B cell (primary cell): ENCODE results near the gene PPP4R1. TPM values are rescaled to one million over a fixed set of nuclear protein-coding genes. Genes with fewer than 3 reads are reported as not detected.

Source experiments
- ATAC-seq: fragments of 200-7000 bp; cut with Tn5 transposase; one replicate; pipeline ENCODE4 v1.10.0; 2021; ENCODE audit warnings: low read depth, mild to moderate bottlenecking, moderate number of reproducible peaks, moderate library complexity
- CTCF ChIA-PET: fragments of 350-600 bp; sonication (Branson Sonifier 250); formaldehyde crosslinking; loops from one replicate; lab custom pipeline; 2021; ENCODE audit warnings: antibody characterized with exemption, inconsistent platforms; lab: Charles Lee
- POLR2A ChIA-PET: fragments of 350-600 bp; sonication (Branson Sonifier 250); formaldehyde crosslinking; loops from one replicate; lab custom pipeline; 2021; ENCODE audit warnings: antibody characterized with exemption; lab: Charles Lee
- DNase-seq: peaks from one replicate; pipeline ENCODE4 v3.0.0; 2013
- H2AFZ ChIP-seq: 2 replicates; pipeline ENCODE4 v1.6.1; 2012; ENCODE audit warnings: mild to moderate bottlenecking, low read depth, low read length; ENCODE audit not compliant: insufficient read depth, poor library complexity, severe bottlenecking
- H3K27ac ChIP-seq, 2 donors: 1 replicate in 1 of 2; 2 replicates in 1 of 2; pipeline ENCODE4 v1.5.1; 2012 to 2013; ENCODE audit warnings: low read length in 2 of 2, mild to moderate bottlenecking in 2 of 2, moderate library complexity in 1 of 2
- H3K27me3 ChIP-seq, 4 experiments: fragments of 200-600 bp in 1 of 4; sonication (generic) in 1 of 4; replicated peaks in 1 of 4; 1 replicate in 2 of 4; 2 replicates in 2 of 4; pipeline versions ENCODE4 v1.6.1 to v1.7.0; 2013 to 2016; ENCODE audit warnings: low read length in 3 of 4, mild to moderate bottlenecking in 2 of 4, mixed read lengths in 1 of 4, moderate library complexity in 1 of 4; ENCODE audit not compliant: insufficient read depth in 4 of 4, control insufficient read depth in 3 of 4; ENCODE audit errors: control extremely low read depth in 1 of 4
- H3K36me3 ChIP-seq, 2 experiments: replicated peaks in 1 of 2; 1 replicate in 1 of 2; 2 replicates in 1 of 2; pipeline versions ENCODE4 v1.6.1 to v1.7.1; 2013; ENCODE audit warnings: low read length in 1 of 2; ENCODE audit not compliant: insufficient read depth in 2 of 2, control insufficient read depth in 1 of 2; ENCODE audit errors: control extremely low read depth in 1 of 2, extremely low read depth in 1 of 2
- H3K4me1 ChIP-seq, 2 donors: fragments of 200-600 bp in 1 of 2; sonication (generic) in 1 of 2; 1 replicate in 1 of 2; 2 replicates in 1 of 2; pipeline versions ENCODE4 v1.5.1 to v1.6.1; 2013 to 2017; ENCODE audit warnings: low read length in 2 of 2; ENCODE audit not compliant: control insufficient read depth in 2 of 2, insufficient read depth in 2 of 2
- H3K4me2 ChIP-seq: replicated peaks from 2 replicates; pipeline ENCODE3; 2012; ENCODE audit warnings: mild to moderate bottlenecking, low read depth, low read length; ENCODE audit not compliant: poor library complexity, severe bottlenecking
- H3K4me3 ChIP-seq, 5 experiments: fragments of 200-600 bp in 1 of 5; sonication (generic) in 1 of 5; 1 replicate in 3 of 5; 2 replicates in 2 of 5; pipeline versions ENCODE4 v1.5.1 to v1.7.0; 2011 to 2016; ENCODE audit warnings: low read length in 4 of 5, mild to moderate bottlenecking in 4 of 5, low read depth in 2 of 5, control low read depth in 1 of 5, moderate library complexity in 1 of 5; ENCODE audit not compliant: insufficient read depth in 1 of 5; ENCODE audit errors: control extremely low read depth in 1 of 5, extremely low read depth in 1 of 5
- H3K79me2 ChIP-seq: fragments of 200-600 bp; sonication (generic); one replicate; pipeline ENCODE4 v1.6.0; 2016; ENCODE audit warnings: low read length; ENCODE audit not compliant: control insufficient read depth, insufficient read depth
- H3K9ac ChIP-seq: fragments of 200-600 bp; sonication (generic); 2 replicates; pipeline ENCODE4 v1.6.1; 2017; ENCODE audit warnings: mild to moderate bottlenecking, low read length, moderate library complexity
- H3K9me3 ChIP-seq, 3 donors: one replicate each; pipeline versions ENCODE4 v1.6.1 to v1.7.1; 2013; ENCODE audit warnings: low read length in 2 of 3; ENCODE audit not compliant: control insufficient read depth in 2 of 3, insufficient read depth in 1 of 3; ENCODE audit errors: control extremely low read depth in 1 of 3
- H4K20me1 ChIP-seq: 2 replicates; pipeline ENCODE4 v1.6.0; 2012; ENCODE audit warnings: mild to moderate bottlenecking, low read length; ENCODE audit not compliant: insufficient read depth, control insufficient read depth, poor library complexity, severe bottlenecking
- H3K27ac Mint-ChIP-seq: one replicate; pipeline ENCODE4 v1.8.0; 2021; ENCODE audit warnings: mixed read lengths
- H3K27me3 Mint-ChIP-seq: one replicate; pipeline ENCODE4 v1.8.0; 2021; ENCODE audit warnings: mixed read lengths
- H3K4me1 Mint-ChIP-seq: one replicate; pipeline ENCODE4 v1.8.0; 2021; ENCODE audit warnings: mixed read lengths
- H3K4me3 Mint-ChIP-seq: one replicate; pipeline ENCODE4 v1.8.0; 2021; ENCODE audit warnings: mixed read lengths
- H3K9me3 Mint-ChIP-seq: one replicate; pipeline ENCODE4 v1.8.0; 2022; ENCODE audit warnings: mixed read lengths; ENCODE audit not compliant: insufficient read depth
- EZH2 ChIP-seq: IDR thresholded peaks from 2 replicates; pipeline ENCODE4 v1.6.1; 2012; ENCODE audit warnings: borderline replicate concordance, low read depth, mild to moderate bottlenecking, moderate library complexity, low read length; ENCODE audit not compliant: insufficient read depth, poor library complexity, severe bottlenecking
- WGBS: methylation state at CpG from one replicate; pipeline ENCODE4 v1.1.5; 2013; ENCODE audit warnings: missing lambda C conversion rate; ENCODE audit not compliant: insufficient coverage; 5-methylcytosine and 5-hydroxymethylcytosine counted together
- intact Hi-C: fragments of 100-400 bp; cut with micrococcal nuclease; formaldehyde crosslinking; loops from one replicate; pipeline ENCODE4 v1.10.0; 2022
- polyA plus RNA-seq: library from polyadenylated mRNA; depleted of rRNA; stranded (reverse); fragments of >200 nt; gene quantifications from 2 replicates; pipeline ENCODE4 v1.2.3, GENCODE V29; 2012
- total RNA-seq, 2 donors: library from RNA; stranded (reverse); fragments of 120-200 nt in 1 of 2; gene quantifications; 1 replicate in 1 of 2; 2 replicates in 1 of 2; pipeline versions ENCODE4 v1.2.3 to v1.2.4, GENCODE V29; 2013 to 2022
- TF ChIP-seq, protein P1 (sequence below): fragments of 200-600 bp; IDR thresholded peaks from one replicate; pipeline ENCODE4 v1.8.0; 2022; ENCODE audit warnings: antibody characterized with exemption, mild to moderate bottlenecking

PPP4R1 gene
- total and polyA plus RNA-seq, 2 donors (not counting 1 experiment from before 2014, with no cell fraction given): 33.4 to 57.1 TPM

GRCh38 chr18:9569178-9569577 lies 45.2 kb downstream of the PPP4R1 start:
- ChIA-PET POLR2A (no interaction called here), CTCF (no interaction called here)
- Histone ChIP-seq H3K27me3 (no peaks in the 10 kb centered on the region), H3K4me2 (no peak overlapping the region), H3K79me2 (no peaks in the 10 kb centered on the region), H3K36me3 (peaks cover 1 to 23% of the 10 kb centered on the region in 2 experiments), H3K27ac (no peak overlapping the region), H4K20me1 (no peaks in the 10 kb centered on the region), H3K9me3 (no peaks in the 10 kb centered on the region), H3K9ac (no peak overlapping the region), H2AFZ (no peak overlapping the region), H3K4me3 (no peak overlapping the region), H3K4me1 (no peaks in the 10 kb centered on the region)
- intact Hi-C loops: no loop called here
- H3K4me1 Mint-ChIP-seq: no peaks in the 10 kb centered on the region
- DNase-seq (no peak), ATAC-seq (no peak)
- no CpG with 5 or more reads among the region's 8 CpGs for WGBS
- no peaks in the 10 kb centered on the region for H3K9me3 Mint-ChIP-seq
- no peaks in the 10 kb centered on the region for H3K27me3 Mint-ChIP-seq
- no peak overlapping the region for H3K27ac Mint-ChIP-seq
- H3K4me3 Mint-ChIP-seq: no peak overlapping the region
- TF ChIP-seq EZH2: no peak
- TF ChIP-seq, protein P1, sequence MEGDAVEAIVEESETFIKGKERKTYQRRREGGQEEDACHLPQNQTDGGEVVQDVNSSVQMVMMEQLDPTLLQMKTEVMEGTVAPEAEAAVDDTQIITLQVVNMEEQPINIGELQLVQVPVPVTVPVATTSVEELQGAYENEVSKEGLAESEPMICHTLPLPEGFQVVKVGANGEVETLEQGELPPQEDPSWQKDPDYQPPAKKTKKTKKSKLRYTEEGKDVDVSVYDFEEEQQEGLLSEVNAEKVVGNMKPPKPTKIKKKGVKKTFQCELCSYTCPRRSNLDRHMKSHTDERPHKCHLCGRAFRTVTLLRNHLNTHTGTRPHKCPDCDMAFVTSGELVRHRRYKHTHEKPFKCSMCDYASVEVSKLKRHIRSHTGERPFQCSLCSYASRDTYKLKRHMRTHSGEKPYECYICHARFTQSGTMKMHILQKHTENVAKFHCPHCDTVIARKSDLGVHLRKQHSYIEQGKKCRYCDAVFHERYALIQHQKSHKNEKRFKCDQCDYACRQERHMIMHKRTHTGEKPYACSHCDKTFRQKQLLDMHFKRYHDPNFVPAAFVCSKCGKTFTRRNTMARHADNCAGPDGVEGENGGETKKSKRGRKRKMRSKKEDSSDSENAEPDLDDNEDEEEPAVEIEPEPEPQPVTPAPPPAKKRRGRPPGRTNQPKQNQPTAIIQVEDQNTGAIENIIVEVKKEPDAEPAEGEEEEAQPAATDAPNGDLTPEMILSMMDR: no peak

DNA sequence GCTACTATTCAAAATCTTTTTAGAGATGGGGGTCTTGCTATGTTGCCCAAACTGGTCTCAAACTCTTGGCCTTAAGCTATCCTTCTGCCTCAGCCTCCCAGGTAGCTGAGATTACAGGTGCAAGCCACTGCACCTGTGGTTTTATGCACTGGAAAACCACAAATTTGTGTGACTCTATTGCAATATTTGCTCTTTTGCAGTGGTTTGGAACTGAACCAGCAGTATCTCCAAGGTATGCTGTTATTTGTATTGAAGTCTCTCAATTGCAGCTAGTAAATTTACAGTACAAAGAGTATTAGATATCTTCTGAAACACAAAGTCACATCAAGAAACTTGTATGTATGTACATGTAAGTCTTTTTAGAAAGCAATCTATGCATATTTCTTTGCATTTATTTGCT lies 46.2 kb downstream of the PPP4R1 start:
- Histone ChIP-seq H3K4me3 (no peak overlapping the region), H3K79me2 (no peaks in the 10 kb centered on the region), H3K4me1 (no peaks in the 10 kb centered on the region), H3K27ac (no peak overlapping the region), H2AFZ (no peak overlapping the region), H3K27me3 (no peaks in the 10 kb centered on the region), H4K20me1 (no peaks in the 10 kb centered on the region), H3K36me3 (peaks cover 1 to 28% of the 10 kb centered on the region in 2 experiments), H3K9me3 (no peaks in the 10 kb centered on the region), H3K4me2 (no peak overlapping the region), H3K9ac (no peak overlapping the region)
- Mint-ChIP-seq H3K4me1 (no peaks in the 10 kb centered on the region), H3K27ac (no peak overlapping the region), H3K4me3 (no peak overlapping the region), H3K27me3 (no peaks in the 10 kb centered on the region), H3K9me3 (no peaks in the 10 kb centered on the region)
- TF ChIP-seq, protein P1: no peak
- TF ChIP-seq EZH2: no peak
- intact Hi-C loops: no loop called here
- ATAC-seq (no peak), DNase-seq (no peak)
- CTCF ChIA-PET: no interaction called here
- POLR2A ChIA-PET: no interaction called here
